ENCODE measurements around the gene ZFAND5.

- TF ChIP-seq CTCF (IDR thresholded peaks at IDR 0.05): no peak
- TF ChIP-seq EP300 (IDR thresholded peaks at IDR 0.05): no peak
- no peak for TF ChIP-seq POLR2A (IDR thresholded peaks at IDR 0.05)
These were observed 47.6 kb upstream of the ZFAND5 start for GRCh38 chr9:72412483-72413040.
